K562 (cell line): ENCODE data around the gene MAP3K14. TPM values are rescaled to one million over a fixed set of nuclear protein-coding genes. Genes with fewer than 3 reads are reported as not detected.
A peak's percentile ranks its signal among the peaks of the same experiment; 100 is the strongest.

ENCODE experiments used
- ATAC-seq: fragments of 200-7000 bp; cut with Tn5 transposase; 3 replicates; pipeline ENCODE4 v1.9.1; 2020; ENCODE audit warnings: moderate library complexity
- BruUV-seq: library from RNA; stranded (reverse); fragments of 400-500 nt; replicated peaks from 2 replicates; lab custom pipeline; 2021; lab: Mats Ljungman, UMichigan
- CTCF ChIA-PET: fragments of 300-600 bp; formaldehyde crosslinking; extraction: SDS; loops from one replicate; lab custom pipeline; 2021; ENCODE audit warnings: low intra/inter-chr PET ratio; lab: Yijun Ruan, JAX
- POLR2A ChIA-PET: fragments of 300-600, 350-650 bp; sonication (Branson Sonifier 250); formaldehyde crosslinking; extraction: SDS; loops from one replicate; lab custom pipeline; 2021; ENCODE audit warnings: antibody characterized with exemption, inconsistent platforms; lab: Yijun Ruan, JAX
- DNase-seq, 4 experiments: peaks; one replicate each; pipeline versions ENCODE4 v3.0.0 to v3.0.0-alpha.2; 2011 to 2018; ENCODE audit warnings: low spot score in 3 of 4, mixed read lengths in 3 of 4; ENCODE audit errors: extremely low read depth in 1 of 4
- FAIRE-seq: peaks from 2 replicates; lab custom pipeline; 2011; peaks lifted over from hg19 to GRCh38; lab: Jason Lieb, UNC
- H2AFZ ChIP-seq: 2 replicates; pipeline ENCODE4 v1.6.0; 2011; ENCODE audit warnings: low read depth, low read length, control low read depth, inconsistent platforms
- H3K27ac ChIP-seq: fragments of 200-600 bp; 3 replicates; pipeline ENCODE4 v1.8.0; 2011; ENCODE audit warnings: low read depth, mild to moderate bottlenecking, control low read depth, inconsistent platforms, low read length, moderate library complexity, mixed read lengths; ENCODE audit errors: extremely low read depth
- H3K27me3 ChIP-seq, 2 experiments: fragments of 300-600 bp in 1 of 2; 2 replicates in 1 of 2; 3 replicates in 1 of 2; pipeline versions ENCODE4 v1.6.0 to v1.8.0; 2011; ENCODE audit warnings: inconsistent platforms in 2 of 2, low read length in 2 of 2, mild to moderate bottlenecking in 1 of 2, mixed read lengths in 1 of 2, moderate library complexity in 1 of 2; ENCODE audit not compliant: control insufficient read depth in 2 of 2, insufficient read depth in 2 of 2
- H3K36me3 ChIP-seq: fragments of 300-600 bp; 3 replicates; pipeline ENCODE4 v1.8.0; 2011; ENCODE audit warnings: mild to moderate bottlenecking, low read length, inconsistent platforms; ENCODE audit not compliant: control insufficient read depth, insufficient read depth
- H3K4me1 ChIP-seq, 2 experiments: fragments of 200-600 bp in 1 of 2; replicated peaks in 1 of 2; 2 replicates in 1 of 2; 3 replicates in 1 of 2; pipeline versions ENCODE4 v1.5.1 to v1.8.0; 2011; ENCODE audit warnings: inconsistent platforms in 2 of 2, low read length in 2 of 2, mild to moderate bottlenecking in 1 of 2, mixed read lengths in 1 of 2, moderate library complexity in 1 of 2; ENCODE audit not compliant: control insufficient read depth in 2 of 2, insufficient read depth in 2 of 2
- H3K4me2 ChIP-seq: 2 replicates; pipeline ENCODE4 v1.6.1; 2011; ENCODE audit warnings: low read length, control low read depth, inconsistent platforms, mixed read lengths; ENCODE audit not compliant: insufficient read depth
- H3K4me3 ChIP-seq: fragments of 200-600 bp; sonication (generic), shearing (Covaris generic); 2 replicates; pipeline ENCODE4 v1.5.1; 2016; ENCODE audit warnings: control low read depth, inconsistent platforms
- H3K79me2 ChIP-seq: fragments of 200-600 bp; 3 replicates; pipeline ENCODE4 v1.8.0; 2011; ENCODE audit warnings: low read length, inconsistent platforms; ENCODE audit not compliant: control insufficient read depth, insufficient read depth
- H3K9ac ChIP-seq, 2 experiments: 2 replicates each; pipeline versions ENCODE4 v1.6.0 to v1.6.1; 2011; ENCODE audit warnings: low read depth in 2 of 2, low read length in 2 of 2, control low read depth in 1 of 2, inconsistent platforms in 1 of 2, mild to moderate bottlenecking in 1 of 2, mixed read lengths in 1 of 2; ENCODE audit not compliant: insufficient read depth in 1 of 2
- H3K9me1 ChIP-seq: one replicate; pipeline ENCODE4 v1.6.0; 2011; ENCODE audit warnings: inconsistent platforms, mild to moderate bottlenecking, low read length, moderate library complexity; ENCODE audit not compliant: control insufficient read depth, insufficient read depth
- H3K9me3 ChIP-seq: replicated peaks from 2 replicates; pipeline ENCODE4 v1.5.1; 2011; ENCODE audit warnings: low read depth, low read length, inconsistent platforms; ENCODE audit not compliant: control insufficient read depth, insufficient read depth
- H4K20me1 ChIP-seq: replicated peaks from 2 replicates; pipeline ENCODE4 v1.6.1; 2011; ENCODE audit warnings: low read length, inconsistent platforms, mixed read lengths; ENCODE audit not compliant: control insufficient read depth, insufficient read depth
- LEF1 ChIP-seq: fragments of 450-650 bp; IDR thresholded peaks from 2 replicates; pipeline ENCODE4 v1.6.1; 2016; ENCODE audit warnings: mild to moderate bottlenecking
- MAFG ChIP-seq: fragments of 450-650 bp; conservative IDR thresholded peaks from 2 replicates; pipeline ENCODE4 v1.6.1; 2016; ENCODE audit warnings: missing genetic modification characterization, missing compliant biosample characterization
- PHTF2 ChIP-seq: fragments of 250-450 bp; sonication (Bioruptor Pico); IDR thresholded peaks from 2 replicates; pipeline ENCODE4 v1.5.0; 2021; ENCODE audit warnings: mild to moderate bottlenecking
- RREB1 ChIP-seq: fragments of 250-450 bp; sonication (Bioruptor Pico); IDR thresholded peaks from 2 replicates; pipeline ENCODE4 v1.4.0; 2020
- SREBF2 ChIP-seq: sonication (generic); formaldehyde crosslinking; IDR thresholded peaks from 2 replicates; pipeline ENCODE4 v1.4.0; 2020; ENCODE audit warnings: mild to moderate bottlenecking, missing genetic modification reagents
- ZNF175 ChIP-seq: fragments of 200-800 bp; sonication (Bioruptor generic); IDR thresholded peaks from 2 replicates; pipeline ENCODE4 v1.6.1; 2016; ENCODE audit warnings: low read depth, mild to moderate bottlenecking, missing genetic modification characterization, missing compliant biosample characterization
- ZNF384 ChIP-seq: IDR thresholded peaks from 2 replicates; pipeline ENCODE4 v1.6.1; 2012; ENCODE audit warnings: low read depth, low read length, improper control_type of control experiment
- ZNF592 ChIP-seq: fragments of 450-650 bp; IDR thresholded peaks from 2 replicates; pipeline ENCODE4 v1.6.1; 2017; ENCODE audit warnings: antibody characterized with exemption, mild to moderate bottlenecking
- ZNF639 ChIP-seq, 2 experiments: fragments of 200-800 bp in 1 of 2; sonication (Bioruptor generic) in 1 of 2; sonication (generic) in 1 of 2; formaldehyde crosslinking in 1 of 2; IDR thresholded peaks in 1 of 2; conservative IDR thresholded peaks in 1 of 2; 2 replicates each; pipeline versions ENCODE4 v1.5.0 to v1.6.1; 2016 to 2020; ENCODE audit warnings: missing compliant biosample characterization in 1 of 2, missing genetic modification characterization in 1 of 2, missing genetic modification reagents in 1 of 2
- WGBS: fragments of 100-300 bp; shearing (Covaris generic); methylation state at CpG from one replicate; pipeline ENCODE4 v1.1.6; 2016; ENCODE audit warnings: low coverage, mixed read lengths; ENCODE audit not compliant: insufficient coverage; ENCODE audit errors: missing lambda C conversion rate; 5-methylcytosine and 5-hydroxymethylcytosine counted together
- in situ Hi-C: fragments of 300-500 bp; cut with MboI; formaldehyde crosslinking; loops from 4 replicates; pipeline ENCODE4 v1.15.0; 2018; ENCODE audit warnings: inconsistent platforms, mixed read lengths
- intact Hi-C: fragments of 100-400 bp; cut with micrococcal nuclease; formaldehyde crosslinking; loops from 2 replicates; pipeline ENCODE4 v1.14.2; 2022
- polyA plus RNA-seq, 8 experiments: library from polyadenylated mRNA; depleted of rRNA in 4 of 8; stranded (reverse) in 5 of 8; unstranded in 3 of 8; fragments of >200 nt; fragmentation: Nextera tagmentation in 2 of 8; fragmentation: Illumina TruSeq in 1 of 8; extraction: Ambion mirVana in 2 of 8; extraction: Trizol in 1 of 8; gene quantifications; 2 replicates each; pipeline versions ENCODE4 v1.2.1 to v1.2.3, GENCODE V29; 2011 to 2014; ENCODE audit warnings: inconsistent platforms in 1 of 8, missing spikeins in 1 of 8
- total RNA-seq, 7 experiments: library from RNA; depleted of rRNA in 6 of 7; stranded (reverse); fragments of >200 nt in 6 of 7; fragmentation: Illumina TruSeq in 2 of 7; extraction: Trizol in 2 of 7; gene quantifications; 2 replicates each; pipeline versions ENCODE4 v1.2.1 to v1.2.3, GENCODE V29; 2011 to 2021; ENCODE audit warnings: low replicate concordance in 1 of 7

The MAP3K14 gene
- total and polyA plus RNA-seq, 9 of the 15 experiments (the other 6 are each of a cell fraction or from before 2014, with no cell fraction given) = 0.45 to 8.7 (median 3.2) TPM

- H3K27ac ChIP-seq = no peak overlapping the region
- ATAC-seq = no peak
- no peaks in the 10 kb centered on the region for H4K20me1 ChIP-seq
- intact Hi-C loops (no loop called here), in situ Hi-C loops (no loop called here)
- no peaks in the 10 kb centered on the region; the same call in 1 of the 2 replicates for H3K9me3 ChIP-seq
- ChIA-PET CTCF (no interaction called here), POLR2A (interaction anchor here (1.3 to 1.6 kb wide), 2 partner anchors 17 to 97 kb away, joined by 3 to 5 read pairs; no protein-coding TSS in a partner anchor)
- no peak for DNase-seq
- no peak overlapping the region for H2AFZ ChIP-seq
- H3K4me1 ChIP-seq = peaks cover 20 to 58% of the 10 kb centered on the region in 2 experiments
- H3K36me3 ChIP-seq = peaks cover 49% of the 10 kb centered on the region; the same call in 2 of the 3 replicates
- H3K27me3 ChIP-seq = no peaks in the 10 kb centered on the region
- H3K9me1 ChIP-seq = no peaks in the 10 kb centered on the region
- BruUV-seq = no TSS peak
- peak overlapping the region in 1 of 2 experiments; percentile 95; a peak in 2 of 4 replicates for H3K9ac ChIP-seq
- WGBS = 87% methylated on average over 8 of the region's 8 CpGs
- H3K4me3 ChIP-seq = no peak overlapping the region
- peak overlapping the region; percentile 81; the same call in 1 of the 2 replicates for H3K4me2 ChIP-seq
- H3K79me2 ChIP-seq = peaks cover 26% of the 10 kb centered on the region
- no peak for FAIRE-seq
- TF ChIP-seq ZNF175 (CRISPR knock-in tag) (no peak), ZNF592 (no peak), RREB1 (CRISPR knock-in tag) (no peak), MAFG (tag) (no peak), SREBF2 (CRISPR knock-in tag) (no peak), ZNF384 (no peak), PHTF2 (CRISPR knock-in tag) (no peak), LEF1 (no peak), ZNF639 (CRISPR knock-in tag; conservative IDR thresholded peaks at IDR 0.05 in 1 of 2, IDR thresholded peaks at IDR 0.05 in 1 of 2) (no peak)
Observed at GRCh38 chr17:45246338-45246737, 70.5 kb downstream of the MAP3K14 start.
